HG02981 (cell line): ENCODE results near the gene CDKL2.

Experiments used
- ATAC-seq: cut with Tn5 transposase; IDR thresholded peaks from one replicate; pipeline ENCODE4 v1.9.1; 2021; ENCODE audit warnings: mild to moderate bottlenecking, moderate library complexity; ENCODE audit not compliant: unreplicated experiment

Gene CDKL2

GRCh38 chr4:75643651-75644050 lies 13.3 kb upstream of the CDKL2 start:
- ATAC-seq, result no peak

GRCh38 chr4:75639124-75639695 lies 8.9 kb upstream of the CDKL2 start:
- no peak for ATAC-seq

DNA sequence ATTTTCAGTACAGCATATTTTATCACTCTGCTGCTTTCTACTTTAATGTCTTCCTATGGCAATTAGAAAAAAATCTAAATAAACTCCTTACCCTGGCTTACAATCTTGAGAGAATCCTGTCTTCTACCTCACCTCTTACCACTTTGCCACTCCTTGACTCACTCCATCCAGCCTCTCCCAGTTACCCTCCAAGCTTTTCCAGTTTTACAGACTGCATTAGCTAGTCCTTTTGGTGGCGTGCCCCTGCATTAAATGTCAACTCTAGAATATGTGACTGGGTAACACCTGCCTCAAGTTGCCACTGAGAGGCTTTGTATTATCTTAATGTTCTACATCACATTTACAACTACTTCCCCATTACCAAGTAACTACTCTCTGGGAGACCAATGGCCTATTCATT lies 7.5 kb upstream of the CDKL2 start:
- no peak for ATAC-seq

GRCh38 chr4:75637176-75637575 lies 6.8 kb upstream of the CDKL2 start:
- no peak for ATAC-seq

DNA sequence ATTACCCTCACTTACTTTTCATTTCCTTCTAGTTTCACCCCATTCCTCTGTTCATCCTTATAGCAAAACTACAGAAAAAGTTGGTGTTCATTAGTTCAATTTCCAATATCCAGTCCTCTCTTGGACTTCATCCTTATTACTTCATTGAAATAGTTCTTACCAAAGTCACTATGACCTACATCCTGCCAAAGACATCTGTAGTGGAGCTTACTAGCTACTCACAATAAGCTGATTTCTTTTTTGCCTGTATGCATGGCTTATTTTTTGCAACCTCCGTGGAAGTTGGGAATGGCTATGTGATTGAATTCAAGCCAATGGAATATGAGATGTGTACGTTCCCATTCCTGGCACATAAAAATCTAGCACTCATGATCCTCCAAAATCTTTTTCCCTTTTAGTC lies 4.6 kb upstream of the CDKL2 start:
- no peak for ATAC-seq

DNA sequence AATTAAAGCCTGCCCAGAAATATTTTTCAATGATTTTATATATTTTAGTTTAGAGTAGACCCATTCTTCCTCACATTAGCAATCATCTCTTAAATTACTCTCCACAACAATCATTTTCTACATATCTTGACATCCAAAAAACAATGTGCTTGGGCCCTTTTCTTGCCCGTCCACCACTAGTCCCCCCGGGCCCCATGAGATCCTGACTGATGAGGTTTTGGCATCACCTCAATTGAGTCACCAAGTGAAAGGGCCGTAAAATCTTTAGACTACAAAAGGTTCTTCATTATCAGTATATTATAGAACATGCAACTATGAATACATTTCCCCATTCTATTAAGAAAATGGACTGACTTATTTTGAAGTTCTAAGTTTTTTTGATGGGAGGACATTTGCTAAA lies 4.0 kb upstream of the CDKL2 start:
- ATAC-seq, result no peak

GRCh38 chr4:75633846-75634245 lies 3.5 kb upstream of the CDKL2 start:
- ATAC-seq, result no peak

GRCh38 chr4:75630937-75631329 lies 605 bp upstream of the CDKL2 start:
- no peak for ATAC-seq

DNA sequence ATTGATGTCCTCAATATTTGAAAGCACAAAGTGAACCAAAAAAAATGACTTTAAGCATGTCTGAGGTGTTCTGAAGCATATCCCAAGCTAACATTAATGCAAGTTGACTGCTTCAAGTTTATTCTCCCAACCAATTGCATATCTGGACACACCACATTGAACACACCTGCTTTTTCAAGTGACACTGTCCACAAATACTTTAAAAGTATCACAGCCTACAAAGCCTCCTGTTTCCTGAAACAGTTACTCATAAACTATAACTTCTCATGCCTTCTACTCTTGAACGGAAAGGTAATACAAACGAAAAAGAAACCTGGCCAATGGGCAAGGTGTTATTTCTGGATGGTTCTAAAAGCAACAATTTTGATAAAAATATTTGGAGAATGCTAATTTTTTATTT lies 1.1 kb downstream of the CDKL2 start:
- ATAC-seq, result no peak

DNA sequence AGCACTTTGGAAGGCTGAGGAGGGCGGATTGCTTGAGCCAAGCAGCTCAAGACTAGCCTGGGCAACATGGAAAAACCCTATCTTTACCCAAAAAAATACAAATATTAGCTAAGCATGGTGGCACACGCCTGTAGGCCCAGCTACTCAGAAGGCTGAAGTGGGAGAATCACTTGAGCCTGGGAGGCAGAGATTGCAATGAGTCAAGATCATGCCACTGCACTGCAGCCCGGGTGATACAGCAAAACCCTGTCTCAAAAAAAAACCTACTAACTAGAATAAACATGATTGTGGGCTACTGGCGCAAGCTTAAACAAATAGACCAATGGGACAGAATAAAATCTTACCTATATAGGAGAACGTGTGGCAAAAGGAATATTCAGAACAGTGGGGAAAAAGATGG lies 7.3 kb downstream of the CDKL2 start:
- no peak for ATAC-seq

DNA sequence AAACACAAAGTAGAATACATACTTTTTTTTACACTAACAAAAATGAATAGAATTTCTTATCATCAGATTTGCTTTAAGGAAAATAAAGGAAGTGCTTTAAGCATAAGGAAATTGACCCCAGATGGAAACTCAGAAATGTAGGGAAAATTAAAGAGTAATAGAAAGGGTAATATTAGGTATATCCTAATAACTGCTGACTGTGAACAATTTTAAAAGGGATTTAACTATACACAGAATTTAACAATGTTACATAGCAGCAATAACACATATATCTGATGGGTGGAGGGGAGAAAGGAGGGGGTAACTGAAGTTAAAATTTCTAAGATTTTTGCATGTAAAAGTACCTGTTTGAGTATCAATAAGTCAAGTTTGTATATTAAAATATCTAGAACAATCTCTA lies 8.6 kb downstream of the CDKL2 start:
- ATAC-seq, result no peak

- ATAC-seq, result no peak
These were observed 18.0 kb downstream of the CDKL2 start for GRCh38 chr4:75612306-75612705.

- no peak for ATAC-seq
These were observed 24.4 kb downstream of the CDKL2 start for GRCh38 chr4:75605928-75606327.

DNA sequence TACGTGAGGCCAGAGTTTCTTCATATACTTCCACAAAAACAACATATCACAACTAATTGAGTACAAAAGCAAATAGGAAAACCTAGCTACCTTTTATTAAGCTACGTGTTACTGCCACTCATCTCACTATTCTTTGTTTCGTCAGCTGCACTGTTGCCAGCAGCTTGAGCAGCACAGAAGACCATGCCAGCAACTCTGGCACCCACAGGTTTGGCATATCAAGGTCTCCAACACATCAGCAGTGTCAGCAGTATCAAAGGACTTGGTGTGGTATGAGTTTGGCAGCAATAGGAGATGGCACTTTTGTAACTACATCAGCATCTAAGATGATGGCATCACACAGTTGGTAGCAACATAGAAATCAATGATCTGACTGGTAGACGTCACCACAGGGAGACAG lies 30.7 kb downstream of the CDKL2 start:
- ATAC-seq, result no peak

DNA sequence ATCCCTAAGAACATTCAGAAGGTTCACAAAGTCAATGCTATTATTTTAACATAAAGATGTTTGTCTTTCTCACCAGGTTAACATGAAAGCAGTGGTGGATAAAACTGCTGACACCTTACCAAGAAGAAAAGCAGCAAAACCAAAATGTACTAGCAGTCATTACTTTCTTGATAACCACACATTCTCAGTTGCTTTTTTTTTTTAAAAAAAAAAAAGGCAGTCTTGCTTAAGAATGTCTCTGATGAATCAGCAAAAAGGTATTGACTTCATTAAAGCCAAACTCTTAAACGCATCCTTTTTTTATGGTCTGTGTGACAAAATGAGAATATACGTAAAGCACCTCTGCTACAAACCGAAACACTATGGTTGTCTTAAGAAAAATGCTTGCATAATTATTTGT lies 31.9 kb downstream of the CDKL2 start:
- no peak for ATAC-seq

DNA sequence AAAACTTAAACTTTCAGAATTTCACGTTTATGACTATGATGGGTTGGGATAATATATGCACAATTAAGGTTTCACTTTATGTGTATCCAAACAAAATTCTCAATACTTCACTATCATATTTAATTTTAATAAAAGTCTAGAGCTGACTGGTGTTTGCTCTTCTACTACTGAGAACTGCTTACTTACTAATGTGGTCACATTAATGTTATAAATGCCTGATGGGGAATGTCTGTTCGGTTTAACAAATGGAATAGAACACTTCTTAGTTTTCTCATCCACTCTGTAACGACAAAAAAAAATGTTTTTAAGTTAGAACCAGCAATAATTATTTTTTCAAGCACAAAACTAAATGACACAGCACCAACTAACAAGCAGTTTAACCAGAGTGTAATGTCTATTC lies 34.3 kb downstream of the CDKL2 start:
- ATAC-seq, result no peak

DNA sequence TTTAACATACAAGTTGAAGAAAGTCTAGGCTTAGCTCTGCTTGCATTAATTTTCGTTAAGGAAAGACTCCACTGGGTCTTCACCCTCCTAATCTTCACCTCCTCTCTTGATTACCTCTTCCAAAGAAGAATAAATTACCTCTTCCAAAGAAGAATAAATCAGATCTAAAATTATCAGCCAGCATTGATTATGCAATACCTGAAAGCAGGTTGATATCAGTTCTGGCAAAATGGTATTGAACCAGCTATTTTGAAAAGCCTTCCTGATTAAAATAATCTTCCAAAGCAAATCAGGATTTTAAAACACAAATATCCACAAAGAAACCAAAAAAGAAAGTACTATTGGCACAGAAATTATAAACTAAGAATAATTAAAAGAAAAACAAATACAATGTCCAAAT lies 36.9 kb downstream of the CDKL2 start:
- ATAC-seq, result no peak

GRCh38 chr4:75584067-75584466 lies 46.3 kb downstream of the CDKL2 start:
- no peak for ATAC-seq

DNA sequence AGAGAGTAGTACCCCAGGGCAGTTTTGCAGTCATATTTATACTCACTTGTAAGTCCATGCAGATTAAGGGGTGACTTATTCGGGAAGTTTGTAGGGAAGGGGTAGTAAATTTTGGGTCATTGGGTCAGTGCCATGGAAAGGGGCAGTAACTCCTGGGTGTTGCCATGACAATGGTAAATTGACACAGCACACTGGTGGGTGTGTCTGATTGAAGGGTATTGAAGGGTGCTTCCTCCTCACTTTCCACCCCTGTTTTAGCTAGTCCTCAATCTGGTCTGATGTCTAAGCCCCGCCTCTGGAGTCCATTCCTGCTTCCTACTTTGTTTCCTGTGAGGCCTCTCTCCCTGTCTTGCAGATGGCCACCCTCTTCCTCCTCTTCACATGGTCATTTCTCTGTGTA lies 62.6 kb downstream of the CDKL2 start:
- no peak for ATAC-seq

- no peak for ATAC-seq
These were observed 63.4 kb downstream of the CDKL2 start for GRCh38 chr4:75566911-75567310.

DNA sequence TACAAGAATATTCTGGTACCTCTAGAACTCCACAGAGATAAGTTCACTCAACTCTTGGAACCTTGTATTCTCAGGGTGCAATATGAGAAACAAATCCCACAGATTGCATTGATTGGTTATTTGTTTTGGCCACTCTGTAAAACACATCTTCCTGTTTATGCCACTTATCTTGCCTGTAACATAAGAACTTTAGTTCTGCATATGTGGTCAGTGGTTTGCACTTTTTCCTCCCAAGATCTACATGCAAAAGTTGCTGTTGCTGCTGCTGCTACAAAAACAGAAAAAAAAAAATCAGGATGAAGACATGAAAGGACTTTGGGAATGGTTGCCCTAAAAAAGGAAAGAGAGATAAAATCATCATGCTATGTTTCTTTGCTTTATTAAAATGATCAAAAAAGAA lies 64.8 kb downstream of the CDKL2 start:
- no peak for ATAC-seq

DNA sequence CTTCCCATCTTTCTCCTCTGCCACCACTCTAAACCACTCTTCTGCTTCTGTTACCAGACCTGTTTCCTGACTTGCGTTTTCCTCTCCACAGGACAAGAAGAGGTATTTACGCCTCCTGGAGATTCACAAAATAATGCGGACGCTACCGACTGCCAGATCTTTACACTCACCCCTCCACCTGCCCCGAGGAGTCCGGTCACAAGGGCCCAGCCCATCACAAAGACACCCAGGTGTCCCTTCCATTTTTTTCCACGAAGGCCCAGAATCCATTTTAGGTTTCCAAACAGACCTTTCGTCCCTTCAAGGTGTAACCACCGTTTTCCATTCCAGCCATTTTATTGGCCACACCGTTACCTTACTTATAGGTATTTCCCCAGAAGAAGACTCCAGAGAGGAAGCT lies 66.3 kb downstream of the CDKL2 start:
- ATAC-seq, result no peak

DNA sequence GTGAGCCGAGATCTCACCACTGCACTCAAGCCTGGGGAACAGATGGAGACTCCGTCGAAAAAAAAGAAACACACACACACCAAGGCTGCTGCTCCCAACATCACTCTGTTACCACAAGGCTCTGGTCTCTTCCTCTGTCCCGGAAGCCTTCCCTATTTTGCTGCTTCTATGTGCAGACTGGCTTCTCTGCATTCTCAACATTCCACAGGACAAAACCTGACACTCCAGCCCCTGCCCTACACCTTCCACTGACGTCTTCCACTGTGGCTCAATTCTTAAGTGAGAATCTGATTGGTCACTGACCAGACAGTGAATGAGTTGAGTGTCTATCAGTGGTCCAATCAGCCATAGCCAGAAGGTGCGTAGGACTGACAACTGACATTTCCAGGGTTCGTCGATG lies 68.5 kb downstream of the CDKL2 start:
- no peak for ATAC-seq

DNA sequence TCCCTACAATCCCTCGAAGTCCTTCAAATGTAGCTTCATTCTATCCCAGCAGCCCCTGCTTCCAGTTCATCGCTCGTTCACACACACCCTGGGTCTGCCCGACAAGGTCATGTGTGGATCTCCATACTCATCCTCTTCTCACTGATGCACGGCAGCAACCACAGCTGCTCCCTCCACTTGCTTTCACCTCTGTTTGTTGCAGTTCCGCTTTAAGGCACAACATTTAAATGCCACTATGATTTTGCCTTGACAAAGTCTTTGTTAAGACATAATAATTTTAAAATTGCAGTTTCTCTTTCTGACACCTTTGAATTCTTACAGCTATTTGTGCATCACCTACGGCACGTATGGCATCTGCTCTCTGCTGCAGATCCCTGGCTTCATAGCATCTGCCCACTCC lies 72.6 kb downstream of the CDKL2 start:
- ATAC-seq, result no peak
